GM21576 (cell line): ENCODE results near the gene ADRA2A.

ENCODE experiments used
- ATAC-seq: cut with Tn5 transposase; IDR thresholded peaks from one replicate; pipeline ENCODE4 v1.9.1; 2021; ENCODE audit warnings: mild to moderate bottlenecking, moderate library complexity; ENCODE audit not compliant: unreplicated experiment

Gene ADRA2A

DNA sequence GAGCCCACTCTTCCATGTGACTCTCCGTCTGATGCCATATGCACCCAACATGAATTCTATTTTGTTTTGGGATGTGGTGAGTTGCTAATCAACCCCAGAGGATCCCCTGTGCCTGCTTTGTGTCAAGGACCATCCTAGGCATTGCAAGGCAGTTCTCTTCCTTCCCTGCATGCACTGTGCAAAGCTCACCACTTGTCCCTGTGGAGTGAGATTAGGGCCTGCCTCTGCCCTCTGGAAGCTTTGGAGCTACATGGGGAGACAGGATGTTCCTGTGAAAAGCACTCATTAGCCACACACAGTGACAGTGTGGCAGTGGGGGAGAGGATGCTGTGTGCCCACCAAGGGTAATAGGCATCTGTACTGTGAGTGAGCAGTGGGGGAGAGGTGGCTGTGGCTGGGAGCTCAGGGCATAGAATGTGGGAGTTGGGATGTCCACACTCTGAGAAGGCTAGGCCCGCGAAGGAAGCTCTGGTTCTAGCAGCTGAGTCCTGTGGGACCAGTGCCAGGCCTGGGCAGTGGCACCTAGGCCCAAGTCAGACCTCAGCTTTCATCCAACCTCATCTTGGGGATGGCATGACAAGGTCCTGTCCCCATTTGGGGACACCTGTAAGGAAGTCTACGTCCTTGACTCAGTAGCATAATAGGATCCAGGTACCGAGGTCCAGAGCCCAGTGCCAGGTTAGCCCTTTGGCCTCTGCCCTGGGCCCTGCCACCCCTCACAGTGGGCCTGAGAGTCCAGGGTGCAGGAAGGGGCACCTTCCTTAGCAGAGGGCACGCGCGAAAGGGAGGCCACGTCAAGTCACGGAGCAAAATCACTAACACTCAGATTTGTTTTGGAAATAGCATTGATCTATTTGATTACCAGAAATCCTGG is 6.6 kb downstream of the ADRA2A start:
- no peak for ATAC-seq

DNA sequence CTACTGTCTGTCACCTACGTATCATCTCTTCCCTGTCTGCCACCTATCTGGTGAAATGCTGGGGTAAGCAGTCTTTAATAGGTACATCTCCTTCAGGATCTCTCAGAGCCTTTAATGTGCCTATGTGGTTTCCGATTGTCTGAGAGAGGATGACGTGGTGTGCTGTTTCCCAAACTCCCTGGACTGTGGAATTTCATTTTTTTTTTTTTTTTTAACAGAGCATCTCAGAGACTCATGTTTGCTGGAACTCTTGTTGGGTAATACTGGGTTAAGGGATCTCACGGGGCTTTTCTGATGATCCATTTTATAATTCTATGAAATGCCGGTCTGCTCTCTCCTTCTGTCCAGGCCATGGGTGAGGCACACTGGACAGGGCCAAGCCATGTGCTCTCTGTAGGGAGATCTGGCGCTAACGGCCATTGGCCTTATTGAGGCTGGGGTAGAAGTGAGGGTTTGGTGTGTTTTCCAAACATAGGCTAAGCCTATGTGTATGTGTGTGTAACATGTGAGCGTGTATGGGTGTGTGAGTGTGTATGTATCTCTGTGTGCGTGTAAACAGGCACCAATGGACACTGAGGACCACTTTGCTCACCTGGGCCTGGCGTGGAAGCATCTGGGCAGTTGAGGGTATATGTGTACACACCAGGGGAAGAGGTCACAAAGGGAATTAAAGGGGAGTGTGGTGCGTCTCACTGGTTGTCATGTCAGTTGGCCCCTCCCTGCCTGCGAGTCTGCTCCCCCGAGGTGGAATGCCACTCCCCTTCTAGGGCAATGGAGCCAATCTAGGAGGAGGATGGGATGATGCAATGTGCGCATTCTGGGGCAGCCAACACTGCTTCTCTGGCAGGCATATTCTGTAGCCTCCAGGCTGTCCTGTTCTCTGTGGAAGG is 7.8 kb downstream of the ADRA2A start:
- ATAC-seq = no peak

DNA sequence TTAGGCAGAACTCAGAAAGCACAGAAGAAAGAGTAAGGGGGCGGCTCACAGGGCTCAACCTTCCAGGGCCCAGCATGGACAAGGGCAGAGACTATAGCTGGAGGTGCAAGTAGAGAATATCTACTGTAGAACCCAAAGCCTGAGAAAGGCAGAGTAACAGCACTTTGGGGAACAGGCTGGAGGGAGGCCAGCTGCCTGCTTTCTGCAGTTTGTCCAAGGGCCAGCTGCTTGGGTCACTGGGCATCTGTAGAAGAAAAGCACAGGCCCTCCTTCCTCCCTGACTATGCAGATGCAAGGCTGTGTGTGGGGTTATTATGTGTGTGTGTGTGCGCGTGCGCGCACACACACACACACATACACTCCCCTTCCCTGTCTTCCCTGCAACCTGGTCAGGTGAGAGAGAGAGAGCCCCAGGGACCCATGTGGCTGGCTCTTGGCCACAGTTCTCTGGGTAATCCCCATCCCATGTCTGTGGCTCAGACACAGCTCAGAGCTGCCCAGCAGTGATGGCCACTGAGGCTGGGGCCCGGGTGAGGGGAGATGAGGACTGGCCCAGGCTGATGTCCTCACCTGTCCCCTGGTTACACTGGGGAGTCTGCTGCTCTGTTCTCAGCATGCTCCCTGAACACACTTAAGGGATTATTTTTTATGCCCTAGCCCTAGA is 9.0 kb downstream of the ADRA2A start:
- no peak for ATAC-seq

DNA sequence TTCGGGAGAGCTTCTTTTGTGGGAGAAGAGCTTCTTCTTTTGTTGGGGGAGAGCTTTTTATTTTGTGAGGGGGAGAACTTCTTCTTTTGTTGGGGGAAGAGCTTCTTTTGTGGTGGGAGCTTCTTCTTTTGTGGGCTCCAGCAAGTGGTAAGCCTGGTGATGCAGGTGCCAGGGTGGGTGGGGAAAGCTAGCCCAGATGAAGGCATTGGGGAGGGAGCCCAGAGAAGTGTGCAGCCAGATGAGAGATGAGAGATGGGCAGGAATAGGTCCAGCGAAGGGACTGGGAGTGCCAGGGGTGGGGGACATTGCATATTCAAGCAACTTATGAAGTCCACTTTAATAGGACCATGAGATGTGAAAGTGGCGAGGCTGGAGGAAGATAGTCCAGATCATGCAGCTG is 9.7 kb downstream of the ADRA2A start:
- ATAC-seq = no peak

DNA sequence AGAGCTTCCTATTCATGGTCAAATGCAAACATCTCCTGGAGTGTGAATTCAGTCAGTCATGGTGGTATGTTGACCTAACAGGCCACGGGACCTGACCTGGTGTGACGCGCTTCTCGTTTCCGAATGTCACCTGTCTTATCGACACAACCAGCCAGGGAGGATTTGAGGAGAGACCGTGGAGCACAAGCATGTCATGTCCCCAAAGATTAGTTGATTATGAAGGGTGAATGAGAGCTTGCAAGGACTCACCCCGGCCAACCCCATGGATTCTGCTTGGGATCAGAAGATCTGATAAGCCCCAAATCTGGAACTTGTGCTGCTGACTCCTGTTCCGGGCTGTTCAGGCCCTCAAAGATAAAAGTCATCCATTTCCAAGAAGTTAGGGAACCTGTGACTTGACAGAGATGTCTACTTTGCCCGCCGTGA is 10.5 kb downstream of the ADRA2A start:
- no peak for ATAC-seq

DNA sequence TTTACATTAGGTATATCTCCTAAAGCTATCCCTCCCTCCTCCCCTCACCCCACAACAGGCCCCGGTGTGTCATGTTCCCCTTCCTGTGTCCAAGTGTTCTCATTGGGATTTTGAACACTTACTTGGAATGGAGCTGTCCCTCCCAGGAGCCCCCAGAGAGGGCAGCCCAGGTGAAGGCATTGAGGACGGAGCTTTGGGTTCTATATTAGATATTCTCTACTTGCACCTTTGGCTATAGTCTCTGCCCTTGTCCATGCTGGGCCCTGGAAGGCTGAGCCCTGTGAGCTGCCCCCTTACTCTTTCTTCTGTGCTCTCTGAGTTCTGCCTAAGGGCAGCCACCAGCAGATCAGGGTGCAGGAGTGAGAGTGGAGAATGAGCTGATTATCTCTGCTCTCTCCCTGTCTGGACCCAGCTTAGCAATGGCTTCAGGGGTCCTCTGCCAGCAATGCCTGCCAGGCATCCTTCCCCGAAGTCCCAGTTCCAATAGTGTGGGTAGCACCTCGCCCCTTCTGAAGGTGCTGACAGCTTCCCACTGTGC is 11.2 kb downstream of the ADRA2A start:
- no peak for ATAC-seq

DNA sequence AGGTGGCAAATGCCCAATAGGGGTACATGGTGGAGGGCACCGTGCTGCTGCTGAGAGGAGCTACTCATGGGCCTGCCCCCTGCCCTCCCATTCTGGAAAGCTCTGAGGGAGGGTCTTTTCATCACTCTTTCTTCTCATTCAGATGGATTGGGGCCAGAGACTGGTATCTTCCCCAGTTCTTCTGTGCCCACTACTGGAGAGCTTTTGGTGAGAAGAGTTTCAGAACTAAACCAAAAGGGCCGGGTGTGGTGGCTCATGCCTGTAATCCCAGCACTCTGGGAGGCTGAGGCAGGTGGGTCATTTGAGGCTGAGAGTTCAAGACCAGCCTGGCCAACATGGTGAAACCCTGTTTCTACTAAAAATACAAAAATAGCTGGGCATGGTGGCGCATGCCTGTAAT is 12.5 kb downstream of the ADRA2A start:
- ATAC-seq = no peak

DNA sequence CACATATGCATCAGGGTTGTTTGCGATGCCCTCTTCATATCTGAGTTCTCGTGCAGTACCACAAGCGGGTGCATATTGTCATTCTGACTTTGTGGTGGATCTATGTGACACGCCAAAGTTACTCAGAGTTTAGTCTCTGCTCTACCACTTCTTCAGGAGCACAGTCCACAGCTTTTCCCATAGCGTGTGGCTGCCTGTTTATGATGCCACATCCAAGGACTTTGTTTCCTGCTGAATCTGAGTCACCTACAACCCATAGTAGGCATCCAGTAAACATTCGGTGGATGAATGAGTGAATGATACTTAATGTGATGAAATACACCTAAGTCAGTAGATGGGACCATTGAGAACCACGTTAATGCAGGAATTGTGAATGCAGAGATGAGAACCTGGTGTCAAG is 15.0 kb downstream of the ADRA2A start:
- no peak for ATAC-seq

DNA sequence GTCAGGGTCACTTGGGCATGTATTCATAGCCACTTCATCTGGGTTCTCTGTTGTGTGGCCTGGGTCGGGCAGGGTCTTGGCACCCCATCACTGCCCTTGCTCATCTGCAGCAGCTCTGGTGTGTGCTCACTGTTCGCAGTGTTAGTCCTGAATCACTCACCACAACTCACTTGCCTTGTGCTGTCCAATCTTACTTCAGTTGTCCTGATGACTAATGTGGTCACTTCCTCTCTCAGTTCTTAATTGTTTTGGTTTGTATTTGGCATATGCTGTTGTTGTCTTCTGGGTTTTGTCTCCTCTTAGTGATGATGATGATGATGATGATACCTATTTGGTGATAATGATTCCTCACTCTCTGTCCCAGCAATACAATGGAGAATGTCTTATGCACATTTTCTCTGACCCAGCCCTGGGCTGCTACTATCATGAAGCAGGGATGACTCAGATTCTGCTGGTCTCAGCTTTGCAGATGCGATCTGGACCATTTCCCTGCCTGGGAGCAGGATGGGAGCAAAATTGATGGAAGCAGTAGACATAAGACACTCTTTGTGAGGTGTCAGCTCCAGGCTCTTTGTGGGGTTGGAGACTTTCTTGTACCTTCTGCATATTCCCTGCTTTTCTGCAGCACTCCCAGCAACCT is 17.0 kb downstream of the ADRA2A start:
- no peak for ATAC-seq

DNA sequence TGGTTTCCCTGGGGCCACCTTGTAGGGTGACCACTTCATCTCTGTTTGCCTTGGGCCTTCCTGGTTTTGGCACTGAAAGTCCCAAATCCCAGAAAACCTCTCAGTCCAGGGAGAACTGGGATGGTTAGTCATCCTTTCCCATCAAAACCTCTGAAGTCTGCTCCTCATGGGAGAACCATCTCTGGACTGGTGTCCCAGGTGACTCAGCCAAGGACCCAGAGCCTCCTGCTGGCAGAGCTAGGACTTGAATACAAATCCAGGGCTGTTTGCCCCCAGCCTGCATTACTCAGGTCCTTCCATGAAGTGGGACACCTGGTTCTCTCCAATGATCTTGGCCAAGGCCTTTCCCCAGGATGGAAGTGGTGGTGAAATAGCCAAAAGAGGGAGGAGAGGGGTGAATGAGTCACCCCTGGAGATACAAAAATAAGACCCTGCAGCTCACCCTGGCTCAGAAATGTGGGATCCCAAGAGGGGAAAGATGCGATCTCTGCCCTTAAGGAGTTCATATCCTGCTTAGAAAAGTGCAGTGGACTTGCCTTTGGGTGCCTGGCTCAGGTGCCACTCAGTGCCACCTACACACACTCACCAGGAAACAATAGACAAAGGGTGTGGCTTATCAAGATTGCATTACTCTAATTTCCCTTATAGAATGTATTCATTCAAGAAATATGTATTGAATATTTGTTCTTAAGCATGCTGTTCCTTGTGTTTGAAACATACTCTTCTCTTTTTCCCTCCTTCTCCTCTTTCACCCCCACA is 22.0 kb downstream of the ADRA2A start:
- ATAC-seq = no peak

DNA sequence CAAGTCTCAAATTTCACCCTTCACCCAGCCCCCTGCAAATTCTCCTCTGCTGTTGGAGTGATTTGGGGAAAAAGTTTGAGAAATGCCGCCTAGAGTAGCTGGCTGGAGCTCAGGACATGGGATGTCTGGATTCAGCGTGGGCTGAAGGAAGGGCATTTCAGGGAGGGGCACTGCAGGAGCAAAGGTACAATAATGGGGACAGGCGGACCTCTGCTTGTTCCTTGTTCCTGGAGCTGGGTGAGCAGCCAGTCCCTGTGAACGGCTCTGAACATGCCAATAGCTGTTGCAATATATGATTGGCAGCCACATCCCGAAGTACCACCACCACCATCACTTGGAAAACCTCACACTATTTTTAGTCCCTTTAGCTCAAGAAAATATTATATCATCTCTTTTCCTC is 23.4 kb downstream of the ADRA2A start:
- ATAC-seq = no peak

DNA sequence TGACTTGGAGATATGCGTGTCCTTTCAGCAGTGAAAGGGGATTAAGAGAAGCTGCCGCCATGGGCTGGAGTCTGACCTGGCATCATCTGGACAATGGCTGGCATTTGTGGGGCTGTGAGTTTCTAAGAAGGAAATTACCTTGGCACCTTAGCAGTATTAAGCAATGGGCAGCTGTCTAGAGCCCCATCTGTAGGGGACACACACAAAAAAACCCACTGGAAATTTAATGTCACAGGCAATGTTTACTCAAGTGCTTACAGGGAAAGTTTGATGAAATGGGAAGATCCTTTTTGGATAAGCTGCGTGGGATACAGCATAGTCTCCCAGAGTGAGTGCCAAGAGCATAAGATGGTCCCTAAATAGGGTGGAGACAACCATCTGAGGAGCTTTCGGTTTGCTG is 25.0 kb downstream of the ADRA2A start:
- ATAC-seq = no peak

DNA sequence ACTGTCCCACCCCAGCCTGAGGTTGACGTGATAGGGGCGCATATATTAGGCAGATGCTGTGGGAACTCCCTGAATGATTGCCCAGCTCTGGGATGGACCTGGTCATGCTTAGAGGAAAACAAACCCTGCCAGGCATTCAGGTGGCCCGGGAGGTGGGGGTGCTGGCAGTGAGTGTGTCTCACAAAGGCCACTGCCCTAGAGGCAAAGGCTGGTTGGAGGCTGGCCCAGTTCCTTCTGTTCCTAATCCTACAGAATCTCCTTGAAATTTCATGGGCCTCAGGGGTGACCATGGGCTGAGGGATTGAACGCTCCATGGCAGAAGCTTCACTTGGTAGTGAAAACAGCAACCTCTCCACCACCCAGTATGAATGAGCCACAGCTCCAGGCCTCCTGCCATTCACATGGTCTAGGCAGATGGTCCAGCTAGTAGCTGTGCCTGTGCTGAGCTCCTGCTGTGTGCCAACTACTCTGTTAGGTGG is 25.6 kb downstream of the ADRA2A start:
- no peak for ATAC-seq

DNA sequence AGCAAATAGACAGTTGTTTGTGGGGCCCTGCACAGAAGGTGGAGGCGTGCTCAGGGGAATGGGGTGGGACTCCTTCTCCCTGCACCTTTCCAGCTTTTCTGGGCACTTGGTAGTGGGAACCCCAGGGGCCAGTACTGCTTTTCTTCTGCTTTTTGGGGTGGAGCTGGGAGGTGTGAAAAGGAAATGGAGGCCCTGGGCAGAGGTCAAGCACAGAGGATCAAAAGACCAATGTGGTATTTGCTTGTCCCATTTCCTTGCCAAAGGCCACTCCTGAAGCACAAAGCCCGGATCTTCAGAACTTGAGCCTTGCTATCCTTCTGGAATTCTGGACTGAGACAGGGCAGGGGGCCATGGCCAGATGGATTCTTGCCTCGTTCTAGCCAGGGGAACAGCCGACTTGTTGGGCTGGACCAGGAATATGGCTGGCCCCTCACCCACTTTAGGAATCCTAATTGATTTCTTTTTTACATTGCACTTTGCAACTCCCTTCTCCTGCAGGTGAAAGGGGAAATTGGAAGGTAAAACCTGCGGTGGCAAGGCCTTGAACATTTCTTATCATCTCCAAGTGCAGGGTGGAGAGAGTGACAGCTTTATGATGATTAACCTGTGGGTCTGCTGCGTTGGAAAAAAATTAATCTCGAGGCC is 26.5 kb downstream of the ADRA2A start:
- ATAC-seq = no peak

DNA sequence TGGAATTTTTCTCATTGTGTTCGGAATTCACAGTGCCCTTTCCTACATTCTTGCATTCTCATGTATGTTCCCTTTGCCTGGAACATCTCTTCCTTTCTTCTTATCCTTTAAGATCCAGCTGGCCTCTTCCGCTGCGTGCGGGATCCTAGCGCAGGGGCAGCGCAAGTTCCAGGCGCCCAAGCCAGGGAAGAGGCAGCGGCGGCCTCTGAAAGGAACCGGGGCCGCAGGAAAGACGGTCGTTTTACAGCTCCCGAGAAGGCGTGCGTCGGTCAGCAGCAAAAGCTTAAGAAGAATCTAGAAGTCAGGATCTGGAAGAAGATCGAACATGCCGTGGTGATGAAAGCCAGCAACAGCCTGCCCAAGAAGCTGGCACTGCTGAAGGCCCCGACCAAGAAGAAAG is 28.0 kb downstream of the ADRA2A start:
- ATAC-seq = no peak

DNA sequence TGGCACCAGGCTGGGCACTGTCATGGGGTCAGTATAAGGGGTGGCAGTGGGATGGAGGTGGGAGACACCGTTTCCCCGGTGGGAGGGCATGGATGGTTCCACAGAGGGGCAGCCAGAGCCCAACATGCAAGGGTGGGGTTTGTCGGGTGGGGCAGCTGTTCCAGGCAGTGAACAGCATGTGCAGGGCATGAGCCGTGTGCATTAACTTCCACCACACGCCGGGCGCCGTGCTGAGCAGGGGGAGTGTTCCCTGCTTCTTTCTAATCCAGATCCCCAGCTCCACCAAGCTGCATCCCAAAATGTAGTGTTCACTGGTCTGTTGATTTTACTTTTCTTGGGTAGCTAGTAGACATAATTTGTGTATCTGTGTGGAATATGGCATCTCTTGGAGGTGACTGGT is 29.3 kb downstream of the ADRA2A start:
- ATAC-seq = no peak

DNA sequence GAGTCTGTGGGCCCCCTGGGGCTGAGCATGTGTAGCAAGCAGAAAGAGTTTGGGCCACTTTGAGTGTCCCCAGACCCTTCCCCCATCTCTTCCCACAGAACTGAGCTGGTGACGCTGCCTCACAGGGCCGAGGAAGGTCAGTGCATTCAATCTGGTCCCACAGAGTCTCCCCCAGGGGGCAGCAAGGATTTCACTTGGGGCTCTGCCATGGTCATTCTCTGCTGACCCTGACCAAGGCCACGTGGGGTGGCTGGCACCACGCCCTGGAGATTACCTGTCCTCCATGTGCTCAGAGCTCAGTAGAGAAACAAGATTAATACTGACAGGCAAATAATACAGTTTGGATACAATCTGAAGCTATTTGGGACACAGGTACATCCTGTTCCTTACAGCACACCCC is 30.2 kb downstream of the ADRA2A start:
- ATAC-seq = no peak

DNA sequence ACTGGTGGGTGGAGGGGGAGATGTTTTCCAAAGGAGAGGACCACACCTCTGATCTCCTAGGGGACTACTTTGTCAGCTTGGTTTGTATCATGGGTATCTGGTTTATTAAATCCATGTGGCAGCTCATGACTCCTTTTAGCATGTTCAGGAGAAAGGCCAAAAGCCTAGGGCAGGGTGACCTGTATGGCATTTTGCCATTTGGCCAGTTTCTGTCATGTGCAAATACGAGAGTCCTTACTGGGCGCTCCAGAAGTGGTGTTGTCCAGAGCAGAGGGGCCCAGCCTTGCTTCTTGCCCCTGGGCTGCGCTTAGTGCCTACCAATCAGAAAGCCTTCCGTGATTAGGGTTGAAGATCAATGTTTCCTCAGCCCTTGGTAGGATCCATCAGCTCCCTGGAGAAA is 31.0 kb downstream of the ADRA2A start:
- no peak for ATAC-seq

DNA sequence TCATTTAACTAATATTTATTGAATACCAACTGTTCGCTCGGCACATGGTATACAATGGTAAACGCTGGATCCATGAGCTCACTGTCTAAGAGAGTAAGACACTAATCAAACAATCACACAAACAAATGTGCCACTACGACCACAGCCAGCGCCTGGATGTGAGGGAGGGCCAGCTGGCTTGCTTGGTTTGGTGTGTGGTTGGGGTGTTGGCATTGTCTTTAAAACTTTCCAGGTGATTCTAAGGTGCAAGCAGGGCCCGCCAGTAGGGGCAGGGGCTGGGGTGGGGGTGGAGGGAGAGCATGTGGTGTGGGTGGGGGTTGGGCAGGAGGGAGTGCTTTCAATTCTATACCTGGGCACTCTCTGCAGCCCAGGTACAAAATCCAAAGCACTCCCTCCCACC is 31.6 kb downstream of the ADRA2A start:
- no peak for ATAC-seq
